NAMALWA (cell line): ENCODE data around the gene SLC25A42.
"Not testable (repeated sequence)": the region's sequence is repeated elsewhere in the genome, so short reads cannot be mapped to it uniquely, and the experiment has no call there.

Experiments
- DNase-seq: peaks from one replicate; pipeline ENCODE4 v3.0.0-alpha.2; 2015; ENCODE audit warnings: low spot score

Gene SLC25A42

GRCh38 chr19:19068659-19069654 is 5.2 kb downstream of the SLC25A42 start:
- DNase-seq = peak; percentile 39

DNA sequence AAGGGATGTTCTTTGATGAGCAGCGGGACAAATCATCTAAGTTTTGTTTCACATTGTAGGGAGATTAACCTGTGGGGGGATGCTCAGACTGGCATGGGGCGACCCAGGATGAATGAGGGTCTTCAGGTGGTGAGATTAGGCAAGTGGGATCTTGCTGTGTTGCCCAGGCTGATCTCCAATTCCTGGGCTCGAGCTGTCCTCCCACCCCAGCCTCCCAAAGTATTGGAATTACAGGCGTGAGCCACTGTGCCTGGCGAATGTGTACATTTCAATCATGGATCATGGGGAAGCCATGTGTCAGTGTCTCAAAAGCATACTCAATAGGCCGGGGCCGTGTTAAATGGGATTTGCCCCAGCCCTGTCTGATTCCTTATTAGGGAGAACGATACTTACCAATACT is 8.1 kb downstream of the SLC25A42 start:
- DNase-seq = no peak

GRCh38 chr19:19074196-19074882 is 10.5 kb downstream of the SLC25A42 start:
- DNase-seq = no peak

- DNase-seq = no peak
Measured at GRCh38 chr19:19075126-19075525, 11.3 kb downstream of the SLC25A42 start.

- DNase-seq = no peak
Measured at GRCh38 chr19:19076476-19076875, 12.7 kb downstream of the SLC25A42 start.

DNA sequence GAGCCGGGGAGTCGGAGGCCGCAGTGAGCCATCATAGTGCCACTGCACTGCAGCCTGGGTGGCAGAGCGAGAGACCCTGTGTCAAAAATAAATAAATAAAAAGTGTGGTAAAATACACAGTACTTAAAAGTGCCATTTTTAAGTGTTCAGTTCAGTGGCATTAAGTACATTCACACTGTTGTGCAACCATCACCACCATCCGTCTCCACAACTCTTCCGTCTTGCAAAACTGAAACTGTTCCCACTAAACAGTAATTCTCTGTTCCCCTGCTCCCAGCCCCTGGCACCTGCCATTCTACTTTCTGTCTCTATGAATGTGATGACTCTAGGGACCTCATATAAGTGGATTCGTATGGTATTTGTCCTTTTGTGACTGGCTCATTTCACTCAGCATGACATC is 13.3 kb downstream of the SLC25A42 start:
- DNase-seq = no peak

DNA sequence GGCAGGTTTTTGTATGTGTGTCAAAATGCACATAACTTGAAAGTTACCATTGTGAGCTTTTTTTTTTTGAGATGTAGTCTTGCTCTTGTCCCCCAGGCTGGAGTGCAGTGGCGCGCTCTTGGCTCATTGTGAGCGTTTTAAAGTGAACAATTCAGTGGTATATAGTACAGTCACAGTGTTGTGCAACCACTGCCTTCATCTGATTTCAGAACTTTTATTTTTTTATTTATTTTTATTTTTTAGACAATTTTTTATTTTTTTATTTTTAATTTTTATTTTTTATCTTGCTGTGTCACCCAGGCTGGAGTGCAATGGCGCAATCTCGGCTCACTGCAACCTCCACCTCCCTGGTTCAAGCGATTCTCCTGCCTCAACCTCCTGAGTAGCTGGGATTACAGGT is 15.0 kb downstream of the SLC25A42 start:
- DNase-seq = no peak

DNA sequence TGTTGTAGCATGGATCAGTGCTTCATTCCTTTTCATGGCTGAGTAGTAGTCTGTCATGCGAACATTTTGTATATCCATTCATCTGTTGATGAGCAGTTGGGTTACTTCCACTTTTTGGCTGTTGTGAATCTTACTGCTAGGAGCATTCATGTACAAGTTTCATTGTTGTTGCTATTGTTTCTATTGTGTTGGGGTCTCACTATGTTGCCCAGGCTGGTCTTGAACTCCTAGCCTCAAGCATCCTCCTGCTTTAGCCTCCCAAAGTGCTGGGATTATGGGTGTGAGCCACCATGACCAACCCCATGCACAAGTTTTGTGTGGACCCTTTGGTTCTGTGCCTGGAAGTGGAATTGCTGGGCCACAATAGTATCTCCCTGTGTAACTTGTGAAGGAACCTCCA is 15.8 kb downstream of the SLC25A42 start:
- no peak for DNase-seq

- no peak for DNase-seq
Measured at GRCh38 chr19:19081642-19082151, 17.9 kb downstream of the SLC25A42 start.

GRCh38 chr19:19083413-19084178 is 19.8 kb downstream of the SLC25A42 start:
- DNase-seq = no peak

DNA sequence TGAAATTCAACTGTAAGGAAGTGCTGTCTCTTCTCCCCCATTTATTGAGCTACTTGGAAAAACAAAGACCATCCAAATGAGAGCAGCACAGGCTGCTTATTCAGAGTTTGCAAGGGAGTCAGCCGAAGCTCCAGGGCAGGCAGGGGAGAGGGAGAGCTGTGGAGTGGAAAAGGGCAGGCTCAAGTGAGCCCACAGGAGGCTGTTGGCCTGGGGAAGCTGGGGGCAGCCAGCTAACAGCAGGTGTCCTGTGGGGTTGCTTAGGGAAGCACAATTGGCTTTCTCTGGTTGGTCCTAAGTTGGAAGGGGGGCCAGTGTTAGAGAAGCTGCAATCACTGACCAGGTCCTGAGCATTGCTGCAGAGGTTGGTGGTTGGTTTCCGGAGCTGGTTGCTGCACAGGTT is 23.9 kb downstream of the SLC25A42 start:
- DNase-seq = no peak

GRCh38 chr19:19094513-19094912 is 30.7 kb downstream of the SLC25A42 start:
- no peak for DNase-seq

- no peak for DNase-seq
Measured at GRCh38 chr19:19095691-19096090, 31.9 kb downstream of the SLC25A42 start.

DNA sequence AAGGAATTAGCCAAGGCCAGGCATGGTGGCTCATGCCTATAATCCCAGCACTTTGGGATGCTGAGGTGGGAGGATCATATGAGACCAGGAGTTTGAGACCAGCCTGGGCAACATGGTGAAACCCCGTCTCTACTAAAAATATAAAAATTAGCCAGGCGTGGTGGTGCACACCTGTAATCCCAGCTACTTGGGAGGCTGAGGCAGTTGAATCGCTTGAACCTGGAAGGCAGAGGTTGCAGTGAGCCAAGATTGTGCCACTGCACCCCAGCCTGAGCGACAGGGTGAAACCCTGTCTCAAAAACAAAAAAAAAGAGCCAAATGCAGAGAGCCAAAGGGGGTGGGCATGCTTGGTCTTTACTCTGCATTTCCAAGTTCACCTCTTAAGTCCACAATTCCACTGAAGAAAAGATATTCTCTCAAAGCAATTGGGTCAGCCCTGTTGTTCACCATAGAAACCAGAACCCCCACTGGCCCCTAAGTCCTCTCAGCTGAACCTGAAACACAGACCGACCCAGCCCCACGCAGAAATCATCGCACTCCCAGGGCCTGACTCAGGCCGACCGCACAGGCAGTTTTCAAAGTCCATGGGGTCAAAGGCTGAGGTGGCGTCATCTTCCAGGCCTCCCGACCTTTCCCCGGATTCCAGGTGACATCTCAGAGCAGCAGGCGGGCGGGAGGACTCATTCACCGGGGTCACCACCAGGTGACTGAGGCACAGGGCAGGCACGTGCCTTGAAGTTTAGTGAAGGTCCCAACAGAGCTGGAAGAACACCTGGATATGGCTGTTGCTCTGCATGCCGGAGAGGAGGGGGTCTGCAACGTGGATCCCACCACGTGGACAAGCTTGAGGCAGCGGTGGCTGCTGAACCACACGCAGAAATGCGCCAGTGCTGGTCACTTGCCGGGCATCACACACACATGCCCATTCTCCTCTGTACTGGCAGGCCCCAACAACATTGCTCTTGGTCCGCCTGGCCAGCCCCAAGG is 33.1 kb downstream of the SLC25A42 start:
- DNase-seq = no peak

DNA sequence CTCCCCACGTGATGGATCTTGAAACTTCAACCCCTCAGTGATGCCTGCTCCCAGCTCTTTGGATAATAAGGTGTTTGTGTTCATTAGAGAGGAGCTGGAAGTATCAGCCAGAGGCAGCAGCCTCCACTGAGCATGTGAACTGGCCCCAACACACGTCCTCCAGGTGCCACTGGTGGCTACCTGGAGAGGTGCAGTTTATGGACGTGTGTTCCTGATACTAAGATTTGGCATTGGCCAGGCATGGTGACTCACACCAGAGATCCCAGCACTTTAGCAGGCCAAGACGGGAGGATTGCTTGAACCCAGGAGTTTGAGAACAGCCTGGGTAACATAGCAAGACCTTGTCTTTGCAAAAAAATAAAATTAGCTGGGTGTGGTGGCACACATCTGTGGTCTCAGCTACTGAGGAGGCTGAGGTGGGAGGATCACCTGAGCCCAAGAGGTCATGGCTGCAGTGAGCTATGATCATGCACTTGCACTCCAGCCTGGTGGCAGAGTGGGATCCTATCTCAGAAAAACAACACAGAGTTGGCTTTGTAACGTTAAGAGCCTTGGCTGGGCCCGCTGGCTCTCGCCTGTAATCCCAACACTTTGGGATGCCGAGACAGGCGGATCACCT is 34.4 kb downstream of the SLC25A42 start:
- no peak for DNase-seq

- DNase-seq = no peak
Measured at GRCh38 chr19:19098703-19099632, 35.2 kb downstream of the SLC25A42 start.

DNA sequence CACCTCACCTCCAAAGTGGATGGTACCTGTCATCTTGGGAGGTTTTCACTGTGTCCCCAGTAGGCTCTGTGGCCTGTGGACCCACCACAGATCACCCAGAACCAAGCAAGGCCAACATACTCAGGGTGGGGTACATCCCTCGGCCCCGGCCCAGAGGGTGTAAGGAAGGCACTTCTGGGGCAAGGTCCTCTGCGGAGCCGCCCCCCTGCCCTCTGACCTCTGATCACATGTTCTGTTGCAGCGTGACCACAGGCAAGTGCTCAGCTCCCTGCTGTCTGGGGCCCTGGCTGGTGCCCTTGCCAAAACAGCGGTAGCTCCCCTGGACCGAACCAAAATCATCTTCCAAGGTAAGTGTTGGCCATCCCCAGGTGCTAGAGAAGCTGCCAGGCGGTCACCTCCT is 37.7 kb downstream of the SLC25A42 start:
- DNase-seq = no peak

GRCh38 chr19:19102566-19102965 is 38.8 kb downstream of the SLC25A42 start:
- not testable (repeated sequence) for DNase-seq

DNA sequence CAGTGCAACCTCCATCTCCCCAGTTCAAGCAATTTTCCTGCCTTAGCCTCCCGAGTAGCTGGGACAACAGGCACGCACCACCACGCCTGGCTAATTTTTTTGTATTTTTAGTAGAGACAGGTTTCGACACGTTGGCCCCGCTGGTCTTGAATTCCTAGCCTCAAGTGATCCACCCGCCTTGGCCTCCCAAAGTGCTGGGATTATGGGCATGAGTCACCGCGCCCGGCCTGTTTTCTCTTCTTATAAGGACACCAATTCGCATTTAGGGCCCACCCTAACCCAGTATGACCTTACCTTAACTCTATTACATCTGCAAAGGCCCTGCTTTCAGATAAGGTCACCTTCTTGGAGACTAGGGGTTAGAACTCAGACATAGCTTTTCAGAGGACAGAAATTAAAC is 39.4 kb downstream of the SLC25A42 start:
- no peak for DNase-seq
